H1 (cell line): ENCODE measurements around the gene NEU2. TPM values are rescaled to one million over a fixed set of nuclear protein-coding genes. Genes with fewer than 3 reads are reported as not detected.

Experiments used
- BACH1 ChIP-seq: IDR thresholded peaks from 2 replicates; pipeline ENCODE4 v1.6.1; 2012; ENCODE audit warnings: low read length, improper control_type of control experiment
- CTBP2 ChIP-seq: IDR thresholded peaks from 2 replicates; pipeline ENCODE4 v1.7.0; 2011; ENCODE audit warnings: borderline replicate concordance, mild to moderate bottlenecking, moderate library complexity, mixed read lengths, low read length; ENCODE audit not compliant: insufficient read depth, insufficient read length
- TBP ChIP-seq: IDR thresholded peaks from 2 replicates; pipeline ENCODE4 v1.6.1; 2011; ENCODE audit warnings: low read depth, low read length, improper control_type of control experiment
- polyA plus RNA-seq, 7 experiments: library from polyadenylated mRNA; depleted of rRNA in 3 of 7; stranded (reverse) in 5 of 7; unstranded in 2 of 7; fragments of >200 nt in 5 of 7; fragments of 200-250 nt in 2 of 7; gene quantifications; 1 replicate in 5 of 7; 2 replicates in 1 of 7; 4 replicates in 1 of 7; pipeline versions ENCODE4 v1.2.1 to v1.2.3, GENCODE V29; 2011 to 2013; ENCODE audit warnings: missing spikeins in 2 of 7, mixed read lengths in 2 of 7
- total RNA-seq: library from RNA; stranded (reverse); fragmentation: NEBNext Ultra II Directional; extraction: Animal tissue kit (Norgen Biotek cat#: 25700); gene quantifications from 2 replicates; pipeline ENCODE4 v1.2.1, GENCODE V29; 2021

NEU2 gene
- total and polyA plus RNA-seq, 2 of the 8 experiments (the other 6 are each of a cell fraction or from before 2014, with no cell fraction given), result 0.12 TPM; not detected in 1

DNA sequence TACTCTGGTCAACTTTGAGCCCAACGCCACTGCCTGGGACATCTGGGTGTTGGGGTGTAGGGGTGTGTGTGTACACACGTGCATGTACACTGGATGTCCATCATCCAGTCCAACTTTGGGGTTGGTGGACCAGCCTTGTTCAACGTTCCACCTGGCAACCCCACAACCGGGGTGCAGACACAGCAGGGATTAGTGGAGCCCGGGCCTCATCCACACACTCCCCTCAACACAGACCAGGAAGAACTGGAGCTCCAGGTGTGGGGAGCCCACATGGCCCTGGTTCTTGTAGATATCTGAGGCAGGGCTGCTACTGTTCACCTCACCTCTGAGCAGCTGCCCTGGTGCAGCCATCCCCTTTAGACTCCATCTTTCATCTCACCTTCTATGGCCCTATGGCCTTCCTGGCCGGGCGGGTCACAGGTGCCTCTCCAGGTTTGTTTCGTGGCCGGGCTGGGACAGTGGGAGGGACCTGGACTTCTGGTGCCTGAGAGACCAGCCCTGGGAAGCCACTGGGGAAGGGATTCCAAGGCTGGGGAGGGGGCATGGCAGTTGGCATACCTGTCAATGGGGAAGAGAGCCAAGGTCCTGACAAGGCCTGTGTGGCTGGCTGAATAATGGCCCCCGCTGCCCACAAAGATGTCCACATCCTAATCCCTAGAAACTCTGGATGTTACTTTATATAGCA is 7.5 kb downstream of the NEU2 start (continued):
- TF ChIP-seq CTBP2 (no peak), TBP (no peak), BACH1 (no peak)
- TF ChIP-seq, all 59 proteins: peak for 0
